ENCODE data around the gene INSM1.

GRCh38 chr20:20363799-20364592 lies 3.9 kb upstream of the INSM1 start:
- TF ChIP-seq POLR2A (IDR thresholded peaks at IDR 0.05; ENCODE audit: low read depth, low read length), result no peak
- TF ChIP-seq POLR2AphosphoS5 (IDR thresholded peaks at IDR 0.05; ENCODE audit: low read depth, low read length), result no peak
- TF ChIP-seq TAF1 (IDR thresholded peaks at IDR 0.05; ENCODE audit: borderline replicate concordance, low read depth, low read length), result no peak

Data from GM12892 (cell line).